DND-41 (cell line): ENCODE measurements around the gene PITHD1.

Experiments used
- CTCF ChIP-seq: IDR thresholded peaks from 2 replicates; pipeline ENCODE4 v1.5.1; 2012; ENCODE audit warnings: borderline replicate concordance, low read length, moderate library complexity, mild to moderate bottlenecking; ENCODE audit not compliant: poor library complexity, severe bottlenecking; ENCODE audit errors: extremely low read depth
- EZH2 ChIP-seq: IDR thresholded peaks from 3 replicates; pipeline ENCODE4 v1.6.1; 2012; ENCODE audit warnings: borderline replicate concordance, low read depth, mild to moderate bottlenecking, moderate library complexity, low read length, inconsistent platforms; ENCODE audit not compliant: severe bottlenecking

DNA sequence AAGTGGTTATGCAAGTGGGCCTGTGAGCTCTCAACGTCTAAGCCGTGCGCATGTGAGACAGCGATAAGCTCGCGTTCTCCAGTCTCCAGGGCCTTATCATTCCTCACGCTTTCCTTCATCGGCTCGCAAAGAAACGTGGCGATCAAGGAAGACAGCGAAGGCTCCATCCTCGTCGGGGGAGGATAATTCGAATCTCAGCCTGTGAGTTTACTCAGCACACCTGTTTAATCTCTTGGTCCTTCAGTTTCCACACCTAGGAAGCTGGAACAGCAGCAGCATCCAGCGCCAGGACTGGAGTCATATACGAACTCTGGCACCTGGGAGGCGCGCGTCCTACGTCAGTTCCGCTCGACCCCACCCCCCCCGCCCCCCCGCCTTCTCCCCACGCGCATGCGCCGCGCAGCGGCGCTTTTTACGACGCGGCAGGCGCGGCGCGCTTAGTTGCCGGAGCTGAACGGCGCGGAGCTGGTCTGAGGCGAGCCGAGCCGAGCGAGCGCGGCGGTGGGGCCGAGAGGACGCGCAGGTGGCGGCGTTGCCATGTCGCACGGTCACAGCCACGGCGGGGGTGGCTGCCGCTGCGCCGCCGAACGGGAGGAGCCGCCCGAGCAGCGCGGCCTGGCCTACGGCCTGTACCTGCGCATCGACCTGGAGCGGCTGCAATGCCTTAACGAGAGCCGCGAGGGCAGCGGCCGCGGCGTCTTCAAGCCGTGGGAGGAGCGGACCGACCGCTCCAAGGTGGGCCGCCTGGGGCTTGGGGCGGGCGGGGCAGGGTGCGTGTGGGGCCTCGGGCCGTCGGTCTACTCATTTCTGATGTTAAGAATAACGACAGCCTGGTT is at the start of gene PITHD1:
- TF ChIP-seq CTCF (no peak), EZH2 (no peak)
